NCI-H748 (cell line): ENCODE data around the gene MAPK1IP1L.
"Not testable (repeated sequence)": the region's sequence is repeated elsewhere in the genome, so short reads cannot be mapped to it uniquely, and the experiment has no call there.

Experiments used
- DNase-seq: peaks from one replicate; lab custom pipeline; 2025; ENCODE audit not compliant: unreplicated experiment; lab: John Stamatoyannopoulos, UW

The MAPK1IP1L gene

DNA sequence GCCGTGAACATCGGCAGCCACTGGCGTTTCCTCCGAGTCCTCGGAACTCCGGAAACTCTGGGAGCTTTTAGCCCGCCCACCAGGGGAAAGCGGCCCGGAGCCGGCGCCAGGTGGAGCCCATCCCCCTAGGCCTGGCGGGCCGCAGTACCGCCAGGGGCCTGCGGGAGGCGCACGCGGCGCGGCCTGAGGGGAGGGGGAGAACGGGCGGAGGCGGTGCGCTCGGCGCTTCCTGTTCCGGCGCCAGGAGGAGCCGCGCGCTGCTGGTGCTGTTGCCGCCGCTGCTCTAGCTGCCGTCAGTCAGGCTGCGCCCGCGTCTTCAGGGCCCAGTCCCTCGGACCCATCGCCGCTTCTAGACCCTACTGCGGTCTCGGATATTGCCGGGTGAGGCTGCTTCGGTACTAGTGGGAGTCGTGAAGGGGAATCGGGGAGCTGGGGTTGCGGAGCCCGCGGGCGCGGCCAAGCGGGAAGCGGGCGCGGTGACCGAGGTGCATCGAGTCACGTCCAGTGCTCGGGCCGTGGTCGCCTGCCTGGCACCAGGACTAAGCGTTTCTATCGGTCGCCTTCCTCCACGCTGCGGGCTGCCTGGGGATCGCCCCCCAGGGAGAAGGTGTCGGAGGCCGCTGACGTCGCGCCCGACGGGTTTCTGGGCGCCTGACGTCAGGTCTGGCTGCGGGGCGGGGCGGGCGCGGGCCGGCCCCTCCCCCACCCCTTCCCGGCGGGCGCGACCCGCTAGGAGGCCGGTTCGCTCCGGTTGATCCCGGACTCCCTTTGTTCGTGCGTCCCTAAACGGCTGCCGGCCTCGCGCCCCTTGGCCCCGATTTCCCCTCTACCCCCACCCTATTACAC lies at the start of gene MAPK1IP1L:
Gene MAPK1IP1L (plus strand): TSS at position 225 of the 846 bp plus-strand sequence. CDS start 10,037 bp downstream, outside the sequence.
- peak; percentile 91 for DNase-seq

GRCh38 chr14:55005071-55005470 lies 46.4 kb upstream of the MAPK1IP1L start:
- DNase-seq, result no peak

DNA sequence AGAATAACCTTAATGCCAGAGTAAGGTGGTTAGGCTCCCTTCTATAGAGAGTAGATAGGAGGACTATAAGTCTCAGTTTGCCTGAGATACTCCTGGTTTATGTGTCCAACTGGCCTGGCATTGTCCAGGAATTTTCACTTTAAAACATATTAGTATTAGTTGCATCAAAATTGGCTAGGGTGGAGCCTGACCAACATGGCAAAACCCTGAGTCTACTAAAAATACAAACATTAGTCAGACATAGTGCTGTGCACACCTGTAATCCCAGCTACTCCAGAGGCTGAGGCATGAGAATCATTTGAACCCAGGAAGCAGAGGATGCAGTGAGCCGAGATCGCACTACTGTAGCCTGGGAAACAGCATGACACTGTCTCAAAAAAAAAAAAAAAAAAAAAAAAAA lies 36.4 kb upstream of the MAPK1IP1L start:
- no peak for DNase-seq

- no peak for DNase-seq
These were observed 31.4 kb upstream of the MAPK1IP1L start for GRCh38 chr14:55019968-55020554.

DNA sequence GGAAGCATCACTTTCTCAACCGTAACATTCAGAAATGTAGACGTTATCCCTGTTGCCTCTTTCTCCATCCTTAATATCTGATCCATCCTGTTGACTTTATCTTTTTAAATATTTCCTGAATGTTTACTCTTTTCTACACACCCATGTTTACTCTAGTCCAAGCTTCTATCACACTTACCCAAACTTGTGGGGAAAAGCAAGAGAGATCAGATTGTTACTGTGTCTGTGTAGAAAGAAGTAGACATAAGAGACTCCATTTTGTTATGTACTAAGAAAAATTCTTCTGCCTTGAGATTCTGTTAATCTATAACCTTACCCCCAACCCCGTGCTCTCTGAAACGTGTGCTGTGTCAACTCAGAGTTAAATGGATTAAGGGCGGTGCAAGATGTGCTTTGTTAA lies 27.1 kb upstream of the MAPK1IP1L start:
- DNase-seq, result not testable (repeated sequence)

GRCh38 chr14:55025948-55026347 lies 25.5 kb upstream of the MAPK1IP1L start:
- peak; percentile 10 for DNase-seq

- DNase-seq, result no peak
These were observed 25.0 kb upstream of the MAPK1IP1L start for GRCh38 chr14:55026441-55026792.

GRCh38 chr14:55026793-55027561 lies 24.5 kb upstream of the MAPK1IP1L start, which contains the start of the genes SOCS4 and WDHD1:
Gene SOCS4 (plus strand): TSS chr14:55027236. CDS start chr14:55043042, 15,806 bp downstream.
Gene WDHD1 (minus strand): TSS chr14:55027099. CDS start chr14:55026787, 312 bp downstream.
- peak; percentile 96 for DNase-seq

- peak; percentile 30 for DNase-seq
These were observed 23.4 kb upstream of the MAPK1IP1L start for GRCh38 chr14:55028066-55028465.

- DNase-seq, result no peak
These were observed 23.0 kb upstream of the MAPK1IP1L start for GRCh38 chr14:55028476-55028875.

GRCh38 chr14:55031190-55031589 lies 20.3 kb upstream of the MAPK1IP1L start:
- DNase-seq, result no peak

- DNase-seq, result not testable (repeated sequence)
These were observed 13.5 kb upstream of the MAPK1IP1L start for GRCh38 chr14:55037995-55038394.

DNA sequence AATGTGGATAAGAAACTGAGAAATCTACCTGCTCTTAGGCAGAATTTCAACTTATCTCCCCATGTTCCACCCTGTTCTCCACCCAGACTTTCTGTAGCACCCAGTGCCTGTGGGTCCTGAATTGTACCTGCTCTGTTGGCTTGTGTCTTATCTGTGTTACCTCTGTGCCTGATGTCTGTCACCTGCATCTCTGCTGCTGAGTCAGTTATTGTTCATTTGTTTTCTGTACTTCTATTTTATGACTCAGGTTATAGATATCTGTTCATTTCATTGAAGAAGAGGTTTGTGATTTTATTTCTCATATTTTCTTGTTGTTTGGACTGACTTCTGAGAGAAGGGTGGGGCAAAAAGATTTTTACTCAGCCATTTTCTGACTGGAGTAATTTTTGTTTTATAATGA lies 12.7 kb upstream of the MAPK1IP1L start:
- DNase-seq, result no peak

- DNase-seq, result no peak
These were observed 7.9 kb upstream of the MAPK1IP1L start for GRCh38 chr14:55043528-55043927.

GRCh38 chr14:55045087-55045486 lies 6.4 kb upstream of the MAPK1IP1L start:
- no peak for DNase-seq

GRCh38 chr14:55047301-55048053 lies 4.0 kb upstream of the MAPK1IP1L start:
- no peak for DNase-seq

DNA sequence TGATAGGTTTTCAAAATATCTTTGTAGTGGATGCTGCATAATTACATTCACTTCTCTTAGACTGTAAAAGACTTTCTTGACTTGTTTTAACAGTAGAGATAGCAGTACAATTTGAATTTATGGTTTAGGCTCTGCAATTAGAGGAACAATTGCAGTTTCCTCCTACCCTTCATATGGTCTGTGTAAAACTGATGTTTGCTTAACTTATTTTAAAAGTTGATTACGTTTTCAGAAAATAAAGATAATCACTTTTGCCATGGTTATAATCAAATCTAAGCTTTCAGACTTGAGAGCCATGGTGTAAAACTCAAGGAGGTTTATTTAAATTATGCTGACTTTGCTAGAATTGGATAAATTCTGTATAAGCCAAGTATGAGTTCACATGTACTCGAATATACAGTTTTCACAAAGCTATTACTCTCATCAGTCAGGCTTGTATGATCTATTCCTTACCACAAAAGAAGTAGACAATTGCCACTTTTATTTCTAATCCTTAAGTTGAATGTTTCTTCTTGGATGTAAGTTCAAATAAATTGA lies 2.5 kb upstream of the MAPK1IP1L start:
- no peak for DNase-seq

- no peak for DNase-seq
These were observed 353 bp upstream of the MAPK1IP1L start for GRCh38 chr14:55051165-55051422.

DNA sequence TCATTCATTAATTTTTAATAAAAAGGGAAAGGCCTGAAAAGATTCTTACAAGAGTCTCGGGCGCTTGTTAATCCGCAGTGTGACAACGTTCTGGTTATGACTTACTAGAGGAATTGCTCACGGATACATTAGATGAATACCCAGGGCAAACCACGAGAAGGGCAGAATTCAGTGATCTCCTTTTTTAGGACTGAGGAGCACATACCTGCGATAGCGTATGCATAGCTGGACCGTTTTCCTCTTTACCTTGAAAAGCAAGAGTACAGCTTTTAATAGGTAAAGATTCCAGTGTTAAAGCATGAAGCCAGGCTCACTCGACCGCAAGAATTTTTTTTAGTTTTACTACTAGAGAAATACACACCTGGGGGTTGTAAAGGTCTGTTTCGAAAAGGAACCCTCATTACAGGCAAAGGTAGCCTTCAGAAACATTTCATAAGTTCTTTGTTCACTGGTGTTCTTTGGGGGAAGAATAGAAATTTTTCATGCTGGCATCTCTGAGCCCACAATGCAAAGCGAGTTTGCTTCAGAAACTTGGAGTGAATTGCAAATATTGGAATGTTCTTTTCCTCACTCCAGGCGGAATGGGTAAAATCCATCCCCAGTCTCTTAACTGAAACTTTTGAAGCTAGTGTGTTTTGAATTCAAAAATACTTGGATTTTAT lies 953 bp downstream of the MAPK1IP1L start:
- peak; percentile 25 for DNase-seq

DNA sequence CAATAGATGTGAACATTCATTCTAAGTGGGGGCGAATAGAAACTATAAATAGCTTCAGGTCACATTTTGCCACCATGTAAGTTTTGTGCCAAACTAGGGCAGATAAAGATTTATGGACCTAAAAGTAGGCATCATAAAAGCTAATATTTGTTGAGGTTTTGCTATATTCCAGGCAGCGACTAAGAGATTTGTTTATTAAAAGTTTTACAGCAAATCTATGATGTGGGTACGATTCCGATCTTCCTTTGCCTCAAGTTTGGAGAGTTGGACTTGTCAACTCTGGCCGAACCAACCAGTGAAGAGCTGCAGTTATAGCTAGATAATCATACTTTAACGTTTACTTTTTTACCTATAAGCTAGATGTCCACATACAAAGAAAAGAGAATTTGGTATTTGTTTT lies 1.6 kb downstream of the MAPK1IP1L start:
- no peak for DNase-seq
